A673 (cell line): ENCODE data around the gene LCP2. TPM values are rescaled to one million over a fixed set of nuclear protein-coding genes. Genes with fewer than 3 reads are reported as not detected.
A peak's percentile ranks its signal among the peaks of the same experiment; 100 is the strongest.
"Not testable (repeated sequence)": the region's sequence is repeated elsewhere in the genome, so short reads cannot be mapped to it uniquely, and the experiment has no call there.

Source experiments
- BruUV-seq: library from RNA; stranded (reverse); fragments of 400-500 nt; replicated peaks from 2 replicates; lab custom pipeline; 2021; lab: Mats Ljungman, UMichigan
- CTCF ChIA-PET: fragments of 300-600 bp; sonication (Branson Sonifier 250); formaldehyde crosslinking; loops from one replicate; lab custom pipeline; 2022; ENCODE audit warnings: antibody characterized with exemption; lab: Charles Lee
- POLR2A ChIA-PET: fragments of 300-600 bp; sonication (Branson Sonifier 250); formaldehyde crosslinking; loops from one replicate; lab custom pipeline; 2022; ENCODE audit warnings: antibody characterized with exemption; ENCODE audit not compliant: low non-redundant PET; lab: Charles Lee
- DNase-seq: peaks from one replicate; pipeline ENCODE4 v3.0.0-alpha.2; 2015; ENCODE audit warnings: low spot score
- H3K27ac ChIP-seq: fragments of 200-600 bp; sonication (generic); 2 replicates; pipeline ENCODE4 v1.5.1; 2016; ENCODE audit warnings: mixed run types, low read depth, mild to moderate bottlenecking, mixed read lengths, antibody characterized with exemption, low read length; ENCODE audit not compliant: poor library complexity, severe bottlenecking
- H3K27me3 ChIP-seq: fragments of 200-600 bp; sonication (generic); replicated peaks from 2 replicates; pipeline ENCODE4 v1.6.1; 2017; ENCODE audit warnings: mixed run types, low read depth, mild to moderate bottlenecking, mixed read lengths, antibody characterized with exemption, low read length; ENCODE audit not compliant: insufficient read depth, poor library complexity
- H3K36me3 ChIP-seq: fragments of 200-600 bp; sonication (generic); 2 replicates; pipeline ENCODE4 v1.6.1; 2016; ENCODE audit warnings: mixed run types, mild to moderate bottlenecking, mixed read lengths, antibody characterized with exemption, low read length; ENCODE audit not compliant: insufficient read depth, poor library complexity, severe bottlenecking
- H3K4me1 ChIP-seq: fragments of 200-600 bp; sonication (generic); 2 replicates; pipeline ENCODE4 v1.6.1; 2017; ENCODE audit warnings: mixed run types, mild to moderate bottlenecking, mixed read lengths, antibody characterized with exemption, low read length; ENCODE audit not compliant: insufficient read depth, poor library complexity, severe bottlenecking
- H3K4me3 ChIP-seq: fragments of 200-600 bp; sonication (generic); 2 replicates; pipeline ENCODE4 v1.5.1; 2016; ENCODE audit warnings: low read depth, mixed run types, mild to moderate bottlenecking, mixed read lengths, low read length; ENCODE audit not compliant: poor library complexity, severe bottlenecking
- H3K9me3 ChIP-seq: fragments of 200-600 bp; sonication (generic); 2 replicates; pipeline ENCODE4 v1.6.1; 2016; ENCODE audit warnings: mixed run types, low read depth, mild to moderate bottlenecking, mixed read lengths, antibody characterized with exemption, low read length; ENCODE audit not compliant: poor library complexity, severe bottlenecking
- EZH2 ChIP-seq: fragments of 200-600 bp; sonication (generic); IDR thresholded peaks from 2 replicates; pipeline ENCODE4 v1.6.1; 2017; ENCODE audit warnings: borderline replicate concordance, low read depth, mild to moderate bottlenecking, mixed read lengths, antibody characterized with exemption, low read length; ENCODE audit not compliant: poor library complexity, severe bottlenecking
- intact Hi-C: fragments of 100-400 bp; cut with micrococcal nuclease; formaldehyde crosslinking; loops from one replicate; pipeline ENCODE4 v1.10.0; 2022; ENCODE audit not compliant: unreplicated experiment
- total RNA-seq: library from RNA; stranded (reverse); gene quantifications from 2 replicates; pipeline ENCODE4 v1.2.3, GENCODE V29; 2021
- TF ChIP-seq, protein P1 (sequence below): fragments of 300-800, 200-600 bp; sonication (generic); conservative IDR thresholded peaks from 2 replicates; pipeline ENCODE4 v1.5.1; 2017; ENCODE audit warnings: low read depth, mild to moderate bottlenecking, antibody characterized with exemption, low read length, moderate library complexity, mixed read lengths

The LCP2 gene
- total RNA-seq, 1 experiment from 2014 or later: not detected

GRCh38 chr5:170248172-170248930, 49.2 kb downstream of the LCP2 start:
- no TSS peak for BruUV-seq
- ChIA-PET CTCF (no interaction called here), POLR2A (no interaction called here)
- no peaks in the 10 kb centered on the region for H3K36me3 ChIP-seq
- H3K9me3 ChIP-seq: no peaks in the 10 kb centered on the region
- H3K4me3 ChIP-seq: no peak overlapping the region
- peaks cover 22% of the 10 kb centered on the region for H3K4me1 ChIP-seq
- no peak for DNase-seq
- TF ChIP-seq EZH2: no peak
- TF ChIP-seq, protein P1, sequence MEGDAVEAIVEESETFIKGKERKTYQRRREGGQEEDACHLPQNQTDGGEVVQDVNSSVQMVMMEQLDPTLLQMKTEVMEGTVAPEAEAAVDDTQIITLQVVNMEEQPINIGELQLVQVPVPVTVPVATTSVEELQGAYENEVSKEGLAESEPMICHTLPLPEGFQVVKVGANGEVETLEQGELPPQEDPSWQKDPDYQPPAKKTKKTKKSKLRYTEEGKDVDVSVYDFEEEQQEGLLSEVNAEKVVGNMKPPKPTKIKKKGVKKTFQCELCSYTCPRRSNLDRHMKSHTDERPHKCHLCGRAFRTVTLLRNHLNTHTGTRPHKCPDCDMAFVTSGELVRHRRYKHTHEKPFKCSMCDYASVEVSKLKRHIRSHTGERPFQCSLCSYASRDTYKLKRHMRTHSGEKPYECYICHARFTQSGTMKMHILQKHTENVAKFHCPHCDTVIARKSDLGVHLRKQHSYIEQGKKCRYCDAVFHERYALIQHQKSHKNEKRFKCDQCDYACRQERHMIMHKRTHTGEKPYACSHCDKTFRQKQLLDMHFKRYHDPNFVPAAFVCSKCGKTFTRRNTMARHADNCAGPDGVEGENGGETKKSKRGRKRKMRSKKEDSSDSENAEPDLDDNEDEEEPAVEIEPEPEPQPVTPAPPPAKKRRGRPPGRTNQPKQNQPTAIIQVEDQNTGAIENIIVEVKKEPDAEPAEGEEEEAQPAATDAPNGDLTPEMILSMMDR: no peak
- no peaks in the 10 kb centered on the region for H3K27me3 ChIP-seq
- intact Hi-C loops: loop anchor here (1.0 kb wide), 1 partner anchor 13 kb away; no protein-coding TSS in a partner anchor
- no peak overlapping the region for H3K27ac ChIP-seq

- Histone ChIP-seq H3K27me3 (no peaks in the 10 kb centered on the region), H3K36me3 (no peaks in the 10 kb centered on the region), H3K9me3 (no peaks in the 10 kb centered on the region), H3K4me1 (peaks cover 19% of the 10 kb centered on the region), H3K4me3 (no peak overlapping the region), H3K27ac (no peak overlapping the region)
- ChIA-PET CTCF (interaction anchor here (0.6 kb wide), 1 partner anchor 1881 kb away, joined by 4 read pairs; no protein-coding TSS in a partner anchor), POLR2A (no interaction called here)
- no peak for TF ChIP-seq EZH2
- TF ChIP-seq, protein P1: no peak
- intact Hi-C loops: no loop called here
- no TSS peak for BruUV-seq
- peak; percentile 56 for DNase-seq
These were observed 50.2 kb downstream of the LCP2 start for GRCh38 chr5:170247363-170247762.

DNA sequence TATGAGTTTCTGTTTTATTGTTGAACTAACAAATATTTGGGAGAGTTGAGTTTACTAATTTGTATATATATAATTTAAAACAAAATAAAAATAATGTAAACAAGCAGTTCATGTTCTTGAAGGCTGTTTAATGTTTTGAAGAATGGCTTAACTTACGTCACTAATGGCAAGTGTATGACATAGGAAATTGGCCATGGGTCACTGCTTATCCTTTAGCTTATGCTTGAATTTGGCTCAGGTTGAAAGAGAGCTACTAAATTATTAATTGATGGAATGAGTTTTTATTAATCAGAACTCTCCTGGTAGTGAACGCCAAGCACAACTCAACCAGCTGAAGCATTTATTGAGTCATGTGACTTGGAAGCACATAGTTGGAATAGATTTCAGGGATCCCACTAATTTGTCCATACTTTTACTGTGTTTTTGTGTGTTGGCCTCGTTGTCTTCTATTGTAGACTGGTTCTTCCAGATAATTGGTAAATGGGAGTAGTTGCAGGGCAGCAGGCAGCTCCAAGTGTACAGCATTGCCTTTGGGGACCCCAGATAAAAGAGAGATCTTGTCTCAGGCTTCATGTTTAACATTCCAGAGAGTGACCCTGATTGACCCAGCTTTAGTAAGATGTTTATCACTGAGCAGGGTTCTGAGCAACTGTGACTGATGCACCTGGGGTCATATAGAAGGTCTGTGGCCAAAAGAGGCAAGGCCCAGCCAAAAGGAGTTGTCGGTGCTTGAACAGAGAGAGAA, 51.3 kb downstream of the LCP2 start:
- peaks cover 18% of the 10 kb centered on the region for H3K4me1 ChIP-seq
- no TSS peak for BruUV-seq

GRCh38 chr5:170245436-170245835, 52.1 kb downstream of the LCP2 start:
- CTCF ChIA-PET, H3K36me3 ChIP-seq, H3K4me3 ChIP-seq, H3K27me3 ChIP-seq, POLR2A ChIA-PET, intact Hi-C loops, BruUV-seq, H3K9me3 ChIP-seq, H3K27ac ChIP-seq, DNase-seq: not testable (repeated sequence)
- H3K4me1 ChIP-seq: peaks cover 12% of the 10 kb centered on the region

More for the DNA sequence above, 51.3 kb downstream of the LCP2 start:
- POLR2A ChIA-PET: no interaction called here
- intact Hi-C loops: no loop called here
- Histone ChIP-seq H3K4me3 (no peak overlapping the region), H3K36me3 (no peaks in the 10 kb centered on the region), H3K27ac (no peak overlapping the region), H3K9me3 (no peaks in the 10 kb centered on the region), H3K27me3 (no peaks in the 10 kb centered on the region)
- DNase-seq: no peak
- no peak for TF ChIP-seq EZH2
- CTCF ChIA-PET: interaction anchor here (0.6 kb wide), 1 partner anchor 1880 kb away, joined by 4 read pairs; no protein-coding TSS in a partner anchor
